Upper lobe of left lung (tissue), 6 donors: ENCODE data around the gene AMFR. TPM values are rescaled to one million over a fixed set of nuclear protein-coding genes. Genes with fewer than 3 reads are reported as not detected.

ENCODE experiments used
- ATAC-seq, 2 donors: fragments of 200-7000 bp; cut with Tn5 transposase; one replicate each; pipeline ENCODE4 v1.9.1; 2022; ENCODE audit warnings: mild to moderate bottlenecking in 2 of 2, moderate library complexity in 2 of 2; ENCODE audit not compliant: low FRiP score in 2 of 2
- DNase-seq, 2 donors: peaks; one replicate each; pipeline ENCODE4 v3.0.0-alpha.2; 2019 to 2020
- H3K27ac ChIP-seq, 4 donors: fragments of 200-600 bp; sonication (generic); one replicate each; pipeline ENCODE4 v1.5.1; 2016 to 2019
- H3K27me3 ChIP-seq, 4 donors: fragments of 200-600 bp; sonication (generic); one replicate each; pipeline ENCODE4 v1.5.1; 2017 to 2019
- H3K36me3 ChIP-seq, 4 donors: fragments of 200-600 bp; sonication (generic); one replicate each; pipeline ENCODE4 v1.5.1; 2016 to 2019
- H3K4me1 ChIP-seq, 4 donors: fragments of 200-600 bp; sonication (generic); one replicate each; pipeline ENCODE4 v1.5.1; 2018 to 2019
- H3K4me3 ChIP-seq, 4 donors: fragments of 200-600 bp; sonication (generic); one replicate each; pipeline ENCODE4 v1.5.1; 2017 to 2019; ENCODE audit warnings: mild to moderate bottlenecking in 2 of 4, moderate library complexity in 1 of 4
- H3K9me3 ChIP-seq, 4 donors: fragments of 200-600 bp; sonication (generic); one replicate each; pipeline ENCODE4 v1.5.1; 2018 to 2019
- CTCF ChIP-seq, 6 experiments: fragments of 450-650 bp in 4 of 6; fragments of 200-600 bp in 2 of 6; sonication (generic) in 2 of 6; IDR thresholded peaks; one replicate each; pipeline ENCODE4 v1.5.1; 2016 to 2019; ENCODE audit warnings: antibody characterized with exemption in 6 of 6
- EP300 ChIP-seq, 4 donors: sonication (generic); formaldehyde crosslinking; IDR thresholded peaks; one replicate each; pipeline ENCODE4 v1.5.1; 2017; ENCODE audit warnings: antibody characterized with exemption in 4 of 4, control low read depth in 2 of 4
- POLR2A ChIP-seq, 4 donors: fragments of 450-650 bp; IDR thresholded peaks; one replicate each; pipeline ENCODE4 v1.5.1; 2016 to 2017; ENCODE audit warnings: antibody characterized with exemption in 4 of 4, mild to moderate bottlenecking in 2 of 4
- POLR2AphosphoS5 ChIP-seq, 2 donors: sonication (generic); formaldehyde crosslinking; IDR thresholded peaks; one replicate each; pipeline ENCODE4 v1.5.1; 2017; ENCODE audit warnings: antibody characterized with exemption in 2 of 2
- WGBS, 2 donors: methylation state at CpG; one replicate each; pipeline ENCODE4 v1.1.5; 2017 to 2018; 5-methylcytosine and 5-hydroxymethylcytosine counted together
- total RNA-seq, 6 donors: library from RNA; depleted of rRNA in 4 of 6; stranded (reverse); fragments of >200 nt in 4 of 6; gene quantifications; one replicate each; pipeline versions ENCODE4 v1.1.0 to v1.2.1, GENCODE V29; 2016 to 2021
- donor health status: DM: no; HTN: no; CAD: no; lungs with moderate emphysema.
- donor health status: DM: no; HTN: yes; CAD: no; lungs with severe emphysema.

AMFR gene
- total RNA-seq, 6 donors from 2014 or later, result 67.1 to 344 (median 98.0) TPM

- 96 to 99% methylated on average over 4 to 8 of the region's 8 CpGs for WGBS, 2 donors
- Histone ChIP-seq H3K9me3 (no peaks in the 10 kb centered on the region), H3K4me3 (no peak overlapping the region), H3K27me3 (no peaks in the 10 kb centered on the region), H3K36me3 (peaks cover 9 to 86% (median 61%) of the 10 kb centered on the region in 4 donors), H3K4me1 (no peaks in the 10 kb centered on the region), H3K27ac (no peak overlapping the region)
- no peak for DNase-seq
- TF ChIP-seq EP300 (IDR thresholded peaks at IDR 0.05) (no peak), CTCF (IDR thresholded peaks at IDR 0.05) (no peak), POLR2AphosphoS5 (IDR thresholded peaks at IDR 0.05) (no peak), POLR2A (IDR thresholded peaks at IDR 0.05) (no peak)
- ATAC-seq, result no peak
Measured at GRCh38 chr16:56364865-56365264, 60.5 kb downstream of the AMFR start.

- H3K27ac ChIP-seq, result no peak overlapping the region
- no peak for TF ChIP-seq POLR2AphosphoS5 (IDR thresholded peaks at IDR 0.05)
- no peak for TF ChIP-seq EP300 (IDR thresholded peaks at IDR 0.05)
- TF ChIP-seq CTCF (IDR thresholded peaks at IDR 0.05), result no peak
- no peak for TF ChIP-seq POLR2A (IDR thresholded peaks at IDR 0.05)
- no peak for DNase-seq
- H3K4me3 ChIP-seq, result no peak overlapping the region
- 91 to 95% methylated on average over 21 to 26 of the region's 26 CpGs for WGBS, 2 donors
- no peak for ATAC-seq
- no peaks in the 10 kb centered on the region for H3K27me3 ChIP-seq
- H3K9me3 ChIP-seq, result no peaks in the 10 kb centered on the region
- H3K36me3 ChIP-seq, result peaks cover 9 to 79% (median 59%) of the 10 kb centered on the region in 4 donors
- H3K4me1 ChIP-seq, result no peaks in the 10 kb centered on the region
Measured at GRCh38 chr16:56363781-56364565, 61.4 kb downstream of the AMFR start.

- 94 to 100% methylated on average over 6 of the region's 6 CpGs for WGBS, 2 donors
- DNase-seq, result no peak
- TF ChIP-seq EP300 (IDR thresholded peaks at IDR 0.05), result no peak
- TF ChIP-seq POLR2A (IDR thresholded peaks at IDR 0.05), result no peak
- TF ChIP-seq POLR2AphosphoS5 (IDR thresholded peaks at IDR 0.05), result no peak
- no peak for TF ChIP-seq CTCF (IDR thresholded peaks at IDR 0.05)
- H3K4me3 ChIP-seq, result no peak overlapping the region
- H3K9me3 ChIP-seq, result no peaks in the 10 kb centered on the region
- peaks cover 9 to 72% (median 56%) of the 10 kb centered on the region in 4 donors for H3K36me3 ChIP-seq
- no peaks in the 10 kb centered on the region for H3K27me3 ChIP-seq
- no peak for ATAC-seq
- no peak overlapping the region for H3K27ac ChIP-seq
- H3K4me1 ChIP-seq, result no peaks in the 10 kb centered on the region
Measured at GRCh38 chr16:56363181-56363716, 62.1 kb downstream of the AMFR start.

- Histone ChIP-seq H3K27me3 (no peaks in the 10 kb centered on the region), H3K9me3 (no peaks in the 10 kb centered on the region), H3K27ac (no peak overlapping the region), H3K4me3 (no peak overlapping the region), H3K36me3 (peaks cover 9 to 67% (median 52%) of the 10 kb centered on the region in 4 donors), H3K4me1 (no peaks in the 10 kb centered on the region)
- peak in 1 of 2 donors; percentile 63 for DNase-seq
- WGBS, 2 donors, result 92 to 95% methylated on average over 17 of the region's 17 CpGs
- TF ChIP-seq POLR2AphosphoS5 (IDR thresholded peaks at IDR 0.05), result no peak
- no peak for TF ChIP-seq EP300 (IDR thresholded peaks at IDR 0.05)
- TF ChIP-seq POLR2A (IDR thresholded peaks at IDR 0.05), result no peak
- TF ChIP-seq CTCF (IDR thresholded peaks at IDR 0.05), result no peak
- no peak for ATAC-seq
Measured at GRCh38 chr16:56362706-56363105, 62.6 kb downstream of the AMFR start.
